ENCODE measurements around the gene AASS.
"Not testable (repeated sequence)": the region's sequence is repeated elsewhere in the genome, so short reads cannot be mapped to it uniquely, and the experiment has no call there.

AASS gene

GRCh38 chr7:122143751-122144711 is at the start of gene AASS:
Gene AASS, minus strand, starts transcription at chr7:122144249. Its CDS starts 10,523 bp downstream, at chr7:122133726.
- peak; percentile 92 for DNase-seq

- no peak for DNase-seq
Observed at GRCh38 chr7:122188785-122189184, 44.7 kb upstream of the AASS start.

GRCh38 chr7:122183106-122183505 is 39.1 kb upstream of the AASS start:
- no peak for DNase-seq

- DNase-seq: no peak
Observed at GRCh38 chr7:122182081-122182480, 38.0 kb upstream of the AASS start.

DNA sequence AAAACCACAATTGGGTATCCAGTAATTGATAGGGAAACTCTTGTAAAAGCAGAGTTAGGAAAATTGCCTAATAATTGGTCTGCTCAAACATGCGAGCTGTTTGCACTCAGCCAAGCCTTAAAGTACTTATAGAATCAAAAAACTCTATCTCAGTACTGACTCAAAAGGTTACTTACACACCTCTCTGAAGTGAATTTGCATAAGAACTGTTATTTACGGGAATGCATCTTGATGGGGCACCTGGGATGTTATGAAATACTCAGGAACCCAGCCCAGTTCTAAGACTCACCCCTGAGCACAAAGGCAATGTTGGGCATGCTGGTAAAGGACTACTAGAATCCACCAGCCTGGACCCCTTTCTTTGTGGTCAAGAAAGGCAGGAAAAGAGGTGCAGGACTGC is 28.1 kb upstream of the AASS start:
- DNase-seq: not testable (repeated sequence)

- no peak for DNase-seq
Observed at GRCh38 chr7:122166740-122167139, 22.7 kb upstream of the AASS start.

GRCh38 chr7:122166275-122166674 is 22.2 kb upstream of the AASS start:
- no peak for DNase-seq

- DNase-seq: no peak
Observed at GRCh38 chr7:122161628-122162027, 17.6 kb upstream of the AASS start.

DNA sequence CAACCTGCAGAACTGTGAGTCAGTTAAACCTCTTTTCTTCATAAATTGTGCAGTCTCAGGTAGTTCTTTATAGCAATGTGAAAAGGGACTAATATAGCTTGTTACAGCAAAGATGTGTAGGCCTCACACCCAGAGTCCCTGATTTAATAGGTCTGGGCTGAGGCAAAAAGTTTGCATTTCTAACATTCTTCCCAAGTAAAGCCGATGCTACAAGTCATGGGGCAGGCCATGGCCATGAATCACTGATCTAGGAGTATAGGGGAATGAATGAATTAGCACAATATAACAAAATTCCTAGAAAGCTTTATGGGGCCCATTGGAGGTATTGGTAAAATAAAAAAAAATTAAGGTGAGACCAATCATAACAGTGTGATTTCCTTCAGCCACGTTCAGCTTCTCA is 11.5 kb upstream of the AASS start:
- DNase-seq: no peak

DNA sequence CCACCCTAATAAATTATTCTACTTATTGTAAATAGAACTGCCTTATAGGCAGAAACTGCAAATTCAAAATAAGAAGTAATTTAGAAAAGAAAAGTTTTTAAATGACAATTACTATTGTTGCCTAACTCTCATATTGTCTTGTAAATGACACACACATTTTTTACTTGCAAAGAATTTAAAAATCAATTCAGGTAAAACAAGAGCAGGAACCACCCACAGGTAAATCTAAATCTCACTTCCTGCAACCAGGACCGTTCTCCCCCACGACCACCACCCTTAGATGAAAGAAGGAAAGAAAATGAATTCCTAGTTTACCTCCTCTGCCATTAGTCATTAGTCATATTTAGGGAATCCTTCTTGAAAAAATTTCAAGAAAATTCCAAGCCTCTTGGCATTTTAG is 4.8 kb upstream of the AASS start:
- DNase-seq: no peak

DNA sequence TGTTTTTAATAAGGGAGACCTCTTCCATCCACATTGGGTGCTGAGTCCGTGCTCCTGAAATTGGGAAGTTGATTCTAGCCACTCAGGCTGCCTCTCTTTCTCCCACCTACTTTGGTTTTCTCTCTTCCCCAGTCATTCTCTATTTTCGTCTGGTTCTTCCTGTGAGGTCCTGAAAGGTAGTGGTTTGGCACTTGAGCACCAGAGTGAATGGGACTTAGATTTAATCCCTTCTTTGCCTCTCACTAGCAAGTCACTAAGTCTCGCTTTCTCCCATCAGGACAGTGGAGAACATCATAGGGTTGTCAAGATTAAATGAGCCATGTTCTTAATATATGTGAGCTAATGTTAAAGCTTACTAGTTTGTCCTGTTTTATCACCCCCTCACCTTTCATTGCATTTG is 4.0 kb upstream of the AASS start:
- DNase-seq: no peak

DNA sequence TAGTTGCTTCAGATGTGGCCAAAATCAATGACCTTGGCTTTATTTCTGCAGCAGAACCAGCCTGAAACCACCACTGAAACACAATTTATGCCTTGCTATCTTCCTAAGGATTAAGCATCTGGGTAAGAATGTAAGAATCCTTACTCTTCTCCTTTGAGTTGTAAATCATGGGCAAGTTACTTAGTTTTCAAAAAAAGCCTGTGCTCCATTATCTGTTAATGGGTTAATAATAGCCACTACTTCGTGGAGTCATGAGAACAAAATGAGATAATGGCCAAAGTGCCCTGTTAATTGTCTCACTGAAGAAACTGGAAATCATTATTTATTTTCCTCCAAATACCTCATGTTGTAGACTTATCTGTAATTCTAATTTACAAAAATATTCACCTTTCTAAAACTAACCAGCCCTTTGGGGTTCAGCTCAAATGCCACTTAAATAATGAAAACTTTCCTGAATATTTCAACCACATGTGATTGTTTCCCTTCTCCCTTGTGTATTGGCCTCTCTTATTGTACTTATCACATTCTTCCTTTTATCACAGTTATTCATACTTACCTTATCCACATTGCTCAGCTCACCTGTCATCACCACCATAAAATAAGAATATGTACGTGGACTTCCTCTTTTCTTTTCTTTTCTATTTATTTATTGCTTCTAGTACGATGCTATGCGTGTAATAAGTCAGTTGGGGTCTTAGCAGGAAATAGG is 2.0 kb upstream of the AASS start:
- no peak for DNase-seq

DNA sequence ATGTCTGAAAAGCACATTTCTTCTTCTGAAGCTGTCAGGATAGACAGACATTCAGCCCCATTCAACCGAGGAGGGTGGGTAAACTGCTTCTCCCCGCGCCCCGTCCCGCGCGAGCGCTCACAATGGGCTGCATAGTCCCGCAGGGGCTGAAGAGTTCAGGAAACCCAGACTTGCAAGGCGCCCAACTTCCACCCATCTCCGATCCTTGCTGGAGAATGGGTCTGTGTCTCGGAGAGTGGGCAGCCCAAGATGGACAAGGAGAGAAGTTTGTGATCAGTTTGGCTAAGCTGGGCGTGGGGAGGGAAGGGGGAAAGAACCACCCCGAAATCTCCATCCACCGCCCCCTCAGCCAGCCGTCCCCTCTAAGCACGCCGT is 686 bp downstream of the AASS start:
- peak; percentile 20 to 34 for DNase-seq

GRCh38 chr7:122140918-122141317 is 3.1 kb downstream of the AASS start:
- no peak for DNase-seq

- no peak for DNase-seq
Observed at GRCh38 chr7:122137251-122138077, 6.6 kb downstream of the AASS start.

GRCh38 chr7:122136639-122137245 is 7.3 kb downstream of the AASS start:
- DNase-seq: no peak

GRCh38 chr7:122136078-122136477 is 8.0 kb downstream of the AASS start:
- DNase-seq: no peak

DNA sequence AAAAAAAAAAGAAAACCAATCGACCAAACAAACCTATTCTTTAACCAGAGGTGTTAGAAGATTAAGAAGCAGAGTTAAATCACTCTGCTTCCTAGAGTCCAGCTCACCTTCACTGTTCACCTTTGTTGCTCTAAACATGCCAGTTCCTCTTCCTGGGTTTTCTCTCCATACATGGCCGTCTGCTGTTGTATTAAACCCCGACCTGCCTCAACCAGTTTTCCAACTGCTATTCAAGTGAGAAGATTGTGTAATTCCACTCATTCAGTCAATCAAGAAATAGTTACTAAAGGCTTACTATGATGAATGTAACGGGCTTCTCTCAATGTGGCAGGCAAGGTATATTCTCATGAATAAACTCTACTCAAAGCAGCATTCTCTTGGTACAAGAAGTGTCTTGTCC is 8.8 kb downstream of the AASS start:
- DNase-seq: no peak

GRCh38 chr7:122134793-122135192 is 9.3 kb downstream of the AASS start:
- DNase-seq: not testable (repeated sequence)

DNA sequence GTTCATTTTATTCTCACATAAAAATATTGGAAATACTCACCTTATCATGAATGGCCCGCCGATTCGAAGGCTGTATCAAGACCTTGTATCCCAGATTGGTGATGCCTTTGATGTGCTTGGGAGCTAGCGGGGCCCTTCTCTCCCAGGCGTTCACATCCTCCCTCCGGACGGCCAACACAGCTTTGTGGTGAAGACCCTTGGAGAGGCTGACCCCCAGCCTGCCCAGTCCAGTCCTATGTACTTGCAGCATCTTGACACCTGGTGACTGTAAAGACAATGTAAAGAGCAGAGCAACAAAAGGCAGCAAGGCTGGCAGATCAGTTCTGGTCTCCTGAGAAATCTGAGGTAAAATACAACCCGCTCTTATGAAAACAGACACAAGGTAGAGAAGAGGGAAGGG is 10.6 kb downstream of the AASS start:
- DNase-seq: no peak

DNA sequence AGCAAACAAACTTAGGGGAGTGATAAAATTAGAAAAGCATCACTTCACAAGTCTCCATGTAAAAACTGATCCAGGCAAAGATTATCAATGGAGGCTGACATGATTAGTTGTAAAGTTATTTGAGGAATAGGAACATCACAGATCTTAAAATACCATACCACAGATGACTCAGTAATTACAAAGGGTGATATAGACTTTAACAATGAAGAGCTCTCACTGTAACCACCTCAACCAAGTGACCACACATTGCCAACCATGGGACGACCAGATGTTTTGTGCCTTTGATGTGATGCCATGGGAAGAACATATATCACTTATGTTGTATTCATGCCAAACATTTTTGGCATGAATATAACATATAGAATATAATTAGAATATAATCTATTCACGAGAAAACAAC is 11.7 kb downstream of the AASS start:
- no peak for DNase-seq

DNA sequence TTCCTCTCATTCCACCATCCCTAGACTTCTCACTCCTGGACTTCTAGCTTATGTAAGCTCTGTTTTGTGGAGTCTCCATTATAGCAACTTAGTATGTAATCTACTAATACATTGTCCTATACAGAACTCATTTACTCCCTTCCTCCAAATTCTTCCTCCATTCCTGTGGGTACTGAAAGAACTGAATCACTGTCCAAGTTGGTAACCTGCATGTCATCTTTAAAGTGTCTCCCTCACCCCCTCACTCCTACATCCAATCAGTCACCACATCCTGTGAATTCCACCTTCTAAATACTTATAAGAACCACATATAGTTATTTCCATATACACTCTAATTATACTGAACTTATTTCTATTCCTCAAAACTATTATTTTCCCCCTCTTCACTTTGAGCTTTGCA is 20.3 kb downstream of the AASS start:
- no peak for DNase-seq

GRCh38 chr7:122118757-122119156 is 25.3 kb downstream of the AASS start:
- DNase-seq: no peak
